GM19193 (cell line): ENCODE data around the gene ALOX12B.

Experiments used
- POLR2A ChIP-seq: IDR thresholded peaks from 4 replicates; pipeline ENCODE4 v1.6.1; 2011; ENCODE audit not compliant: insufficient read depth, insufficient read length; ENCODE audit errors: extremely low read depth

ALOX12B gene

DNA sequence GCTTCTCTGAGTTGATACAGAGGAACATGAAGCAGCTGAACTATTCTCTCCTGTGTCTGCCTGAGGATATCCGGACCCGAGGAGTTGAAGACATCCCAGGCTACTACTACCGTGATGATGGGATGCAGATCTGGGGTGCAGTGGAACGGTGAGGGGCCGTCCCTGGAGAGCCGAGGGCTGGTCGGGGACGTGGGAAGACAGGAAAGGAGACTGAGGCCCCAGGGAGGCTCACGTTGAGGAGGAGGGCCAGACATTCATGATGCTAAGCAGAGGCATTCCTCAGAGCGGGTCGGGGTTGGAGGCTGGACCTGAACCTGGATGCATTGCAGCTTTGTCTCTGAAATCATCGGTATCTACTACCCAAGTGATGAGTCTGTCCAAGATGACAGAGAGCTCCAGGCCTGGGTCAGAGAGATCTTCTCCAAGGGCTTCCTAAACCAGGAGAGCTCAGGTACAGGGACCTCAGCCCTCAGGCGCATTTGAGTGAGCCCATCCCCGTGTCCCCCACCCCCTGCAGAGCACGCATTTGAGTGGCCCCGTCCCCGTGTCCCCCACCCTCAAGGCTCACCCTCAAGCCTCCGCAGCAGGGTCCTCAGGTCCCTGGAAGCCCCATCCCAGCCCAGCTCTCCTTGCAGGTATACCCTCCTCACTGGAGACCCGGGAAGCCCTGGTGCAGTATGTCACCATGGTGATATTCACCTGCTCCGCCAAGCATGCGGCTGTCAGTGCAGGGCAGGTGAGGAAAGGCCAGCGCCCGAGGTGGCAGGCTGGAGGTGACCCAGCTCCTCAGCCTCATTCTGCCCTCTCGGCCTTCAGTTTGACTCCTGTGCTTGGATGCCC lies 40.4 kb downstream of the ALOX12B start:
- TF ChIP-seq POLR2A, result no peak

DNA sequence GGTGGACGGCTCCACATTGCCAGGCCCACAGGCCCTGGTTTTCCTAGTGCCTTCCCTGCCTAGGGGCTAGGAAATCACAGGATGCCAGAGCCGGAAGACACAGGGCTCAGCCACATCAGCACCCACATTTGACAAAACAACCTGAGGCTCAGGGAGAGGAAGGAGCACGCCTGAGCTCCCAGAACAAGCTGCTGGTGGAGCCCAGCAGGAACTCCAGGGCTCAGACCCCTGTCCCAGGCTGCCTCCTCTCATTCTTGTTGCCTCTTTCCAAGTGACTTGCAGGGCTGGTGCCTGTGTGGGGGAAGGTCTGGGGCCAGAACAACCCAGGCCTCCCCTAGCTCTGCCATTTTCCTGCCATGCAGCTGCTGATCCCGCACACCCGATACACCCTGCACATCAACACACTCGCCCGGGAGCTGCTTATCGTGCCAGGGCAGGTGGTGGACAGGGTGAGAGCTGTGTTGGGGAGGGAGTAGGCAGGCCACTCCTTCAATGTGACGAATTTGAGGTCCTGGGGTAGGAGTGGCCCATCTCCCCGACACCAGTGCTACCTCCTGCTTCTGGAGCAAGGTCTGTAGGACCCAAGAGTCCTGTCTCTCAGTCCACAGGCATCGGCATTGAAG lies 41.1 kb downstream of the ALOX12B start:
- no peak for TF ChIP-seq POLR2A

DNA sequence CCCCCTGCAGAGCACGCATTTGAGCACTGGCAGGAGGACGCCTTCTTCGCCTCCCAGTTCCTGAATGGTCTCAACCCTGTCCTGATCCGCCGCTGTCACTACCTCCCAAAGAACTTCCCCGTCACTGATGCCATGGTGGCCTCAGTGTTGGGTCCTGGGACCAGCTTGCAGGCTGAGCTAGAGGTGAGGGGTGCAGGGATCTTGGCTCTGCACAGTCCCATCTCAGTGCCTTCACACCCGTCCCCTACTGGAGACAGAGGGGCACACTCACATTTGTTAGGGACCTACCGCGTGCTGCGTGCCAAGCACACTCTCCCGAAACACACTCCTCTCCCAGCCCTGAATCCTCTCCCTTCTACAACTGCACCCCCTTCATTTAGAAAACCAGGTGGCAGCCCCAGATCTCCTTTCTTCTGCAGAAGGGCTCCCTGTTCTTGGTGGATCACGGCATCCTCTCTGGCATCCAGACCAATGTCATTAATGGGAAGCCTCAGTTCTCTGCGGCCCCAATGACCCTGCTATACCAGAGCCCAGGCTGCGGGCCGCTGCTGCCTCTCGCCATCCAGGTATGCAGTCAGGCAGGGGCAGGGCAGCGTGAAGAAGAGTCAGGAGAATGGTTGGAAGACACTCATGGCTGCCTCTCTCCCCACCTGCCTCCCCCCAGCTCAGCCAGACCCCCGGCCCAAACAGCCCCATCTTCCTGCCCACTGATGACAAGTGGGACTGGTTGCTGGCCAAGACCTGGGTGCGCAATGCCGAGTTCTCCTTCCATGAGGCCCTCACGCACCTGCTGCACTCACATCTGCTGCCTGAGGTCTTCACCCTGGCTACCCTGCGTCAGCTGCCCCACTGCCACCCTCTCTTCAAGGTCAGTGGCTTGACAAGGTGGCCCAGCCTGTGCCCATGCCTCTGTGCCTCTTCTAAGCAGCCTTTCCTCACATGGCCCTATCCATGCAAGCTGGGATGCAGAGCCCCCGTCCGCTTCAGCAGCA lies 42.4 kb downstream of the ALOX12B start:
- no peak for TF ChIP-seq POLR2A

DNA sequence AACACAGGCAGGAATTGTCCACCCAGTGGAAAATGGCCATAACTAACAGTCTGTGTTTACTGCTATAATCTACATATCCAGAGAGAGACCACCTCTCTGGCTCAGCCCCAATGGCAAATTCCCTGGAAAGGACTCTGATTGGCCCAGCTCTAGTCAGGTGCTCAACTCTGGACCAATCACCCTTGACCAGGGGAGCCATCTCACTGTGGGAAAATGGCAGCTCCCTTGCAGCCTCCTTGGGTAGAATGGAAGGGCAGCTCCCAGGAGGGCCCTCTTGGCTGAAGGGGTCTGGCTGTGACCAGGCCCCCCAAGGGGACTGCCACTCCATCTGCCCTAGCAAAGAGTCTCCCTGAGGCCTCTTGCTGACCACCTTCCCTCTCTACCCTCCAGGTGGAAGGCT lies 45.5 kb downstream of the ALOX12B start:
- TF ChIP-seq POLR2A, result no peak

DNA sequence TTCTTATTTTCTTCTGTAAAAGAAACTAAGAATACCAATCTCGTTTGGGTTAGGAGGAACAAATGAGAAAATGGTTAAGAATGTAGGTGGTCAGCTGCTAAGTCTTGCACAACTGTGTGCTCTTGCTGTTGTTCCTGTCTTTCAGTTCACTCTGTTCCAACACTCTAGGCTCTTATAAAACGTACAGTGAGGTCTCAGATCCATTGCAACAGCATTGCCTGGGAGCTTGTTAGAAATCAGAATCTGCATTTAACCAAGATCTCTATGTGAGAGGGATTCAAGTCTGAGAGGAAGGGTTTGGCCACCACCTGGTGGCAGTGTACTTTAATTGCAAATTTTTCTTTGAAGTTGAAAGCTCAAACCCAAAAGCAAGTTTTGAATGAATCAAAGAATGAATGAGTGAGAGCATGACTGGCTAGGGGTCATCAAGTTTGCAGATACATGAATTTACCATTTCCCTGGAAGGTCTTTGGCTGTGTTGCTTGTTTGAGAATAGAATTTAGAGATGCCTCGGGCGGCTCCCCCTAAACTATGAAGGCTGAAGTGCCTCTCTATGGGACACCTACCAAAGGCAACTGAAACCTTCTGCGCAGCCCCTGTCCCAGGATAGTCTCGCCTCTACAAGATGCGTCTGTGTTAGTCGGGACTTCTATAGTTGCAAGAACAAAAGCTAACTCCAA lies 46.1 kb downstream of the ALOX12B start:
- no peak for TF ChIP-seq POLR2A

DNA sequence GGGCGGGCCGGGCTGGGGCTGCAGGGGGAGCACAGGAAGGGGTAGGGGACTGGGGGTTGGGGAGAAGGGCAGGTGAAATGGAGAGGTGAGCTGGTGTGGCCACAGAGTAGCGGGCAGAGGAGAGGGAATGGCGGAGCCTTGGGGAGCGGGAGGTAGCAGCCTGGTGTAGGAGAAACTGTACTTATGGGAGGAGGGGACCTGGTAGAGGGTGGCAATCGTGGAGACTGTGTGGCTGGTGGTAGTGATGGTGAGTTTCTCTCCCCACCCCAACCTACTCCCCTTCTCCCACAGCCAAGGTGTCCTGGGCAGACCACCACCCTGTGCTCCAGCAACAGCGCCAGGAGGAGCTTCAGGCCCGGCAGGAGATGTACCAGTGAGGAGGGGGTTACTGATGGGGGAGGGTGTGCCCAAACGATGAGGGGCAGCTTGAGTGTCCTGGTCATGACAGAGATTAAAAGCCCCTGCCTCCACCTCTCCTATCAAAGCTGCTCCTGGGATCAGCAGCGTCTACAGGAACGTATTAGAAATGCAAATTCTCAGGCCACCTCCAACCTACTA lies 47.8 kb downstream of the ALOX12B start:
- TF ChIP-seq POLR2A, result no peak

DNA sequence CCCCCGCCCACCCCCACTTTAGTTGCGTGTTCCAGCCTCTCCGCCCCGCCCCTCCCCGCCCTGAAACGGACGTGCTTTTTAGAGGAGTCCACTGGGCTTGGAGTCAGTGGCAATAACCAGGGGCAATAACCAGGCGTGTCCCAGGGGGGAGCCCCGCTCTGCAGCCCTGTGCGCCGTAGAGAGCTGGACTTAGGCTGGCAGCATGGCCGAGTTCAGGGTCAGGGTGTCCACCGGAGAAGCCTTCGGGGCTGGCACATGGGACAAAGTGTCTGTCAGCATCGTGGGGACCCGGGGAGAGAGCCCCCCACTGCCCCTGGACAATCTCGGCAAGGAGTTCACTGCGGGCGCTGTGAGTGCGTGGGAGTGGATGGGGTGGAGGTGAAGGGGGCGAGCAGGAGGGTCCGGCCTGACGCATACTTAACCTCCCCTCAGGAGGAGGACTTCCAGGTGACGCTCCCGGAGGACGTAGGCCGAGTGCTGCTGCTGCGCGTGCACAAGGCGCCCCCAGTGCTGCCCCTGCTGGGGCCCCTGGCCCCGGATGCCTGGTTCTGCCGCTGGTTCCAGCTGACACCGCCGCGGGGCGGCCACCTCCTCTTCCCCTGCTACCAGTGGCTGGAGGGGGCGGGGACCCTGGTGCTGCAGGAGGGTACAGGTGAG lies 48.4 kb downstream of the ALOX12B start, which contains the start of gene ALOX15B:
TSS of gene ALOX15B (plus strand) at position 106 of the 657 bp plus-strand sequence. CDS start at position 203, 97 bp downstream.
- TF ChIP-seq POLR2A, result no peak

DNA sequence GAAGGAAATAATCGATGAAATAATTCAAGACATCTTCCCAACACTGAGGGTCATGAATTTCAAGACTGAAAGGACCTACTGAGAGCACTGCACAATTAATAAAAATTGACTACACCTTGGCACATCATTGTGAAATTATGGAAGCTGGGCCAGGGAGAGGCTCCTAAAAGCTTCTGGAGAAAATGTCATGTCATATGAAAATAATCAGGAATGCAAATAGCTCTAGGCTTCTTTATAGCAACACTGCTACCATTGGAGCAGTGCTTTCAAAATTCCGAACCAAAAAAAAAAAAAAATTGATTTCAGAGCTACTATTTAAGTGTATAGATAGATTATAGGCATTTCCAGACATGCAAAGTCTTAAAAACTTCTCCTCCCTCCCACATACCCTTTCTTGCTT lies 55.1 kb downstream of the ALOX12B start:
- TF ChIP-seq POLR2A, result no peak

DNA sequence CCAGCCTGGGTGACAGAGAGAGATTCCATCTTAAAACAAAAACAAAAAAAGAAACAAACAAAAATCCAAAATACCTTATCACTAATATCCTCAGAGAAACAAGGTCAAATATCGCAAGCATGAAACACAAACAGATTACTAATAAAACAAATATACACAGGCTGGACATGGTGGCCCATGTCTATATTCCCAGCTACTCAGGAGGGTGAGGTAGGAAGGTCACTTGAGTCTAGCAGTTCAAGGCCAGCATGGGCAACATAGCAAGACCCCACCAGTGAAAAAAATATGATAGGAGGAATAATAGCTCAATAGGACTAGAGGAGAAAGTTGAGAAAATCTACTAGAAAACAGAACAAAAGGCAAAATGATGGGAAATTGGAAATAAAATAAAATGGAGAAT lies 55.6 kb downstream of the ALOX12B start:
- TF ChIP-seq POLR2A, result no peak

DNA sequence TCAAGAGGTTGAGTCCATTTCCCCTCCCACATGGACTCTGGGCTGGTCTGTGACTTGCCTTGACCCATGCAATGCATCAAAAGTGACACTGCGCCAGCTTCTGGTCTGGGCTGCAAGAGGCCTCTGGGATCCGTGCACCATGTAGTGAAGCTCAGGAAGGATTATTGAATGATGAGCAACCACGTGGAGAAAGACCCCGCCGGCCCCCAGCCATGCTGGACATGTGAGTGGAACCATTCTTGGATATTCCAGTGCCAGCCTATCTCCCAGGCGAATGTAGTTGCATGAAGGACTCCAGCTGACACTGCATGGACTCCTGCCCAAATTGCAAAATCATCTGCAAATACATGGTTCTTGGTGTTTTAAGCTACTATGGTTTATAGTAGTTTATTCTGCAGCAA lies 56.3 kb downstream of the ALOX12B start:
- no peak for TF ChIP-seq POLR2A

DNA sequence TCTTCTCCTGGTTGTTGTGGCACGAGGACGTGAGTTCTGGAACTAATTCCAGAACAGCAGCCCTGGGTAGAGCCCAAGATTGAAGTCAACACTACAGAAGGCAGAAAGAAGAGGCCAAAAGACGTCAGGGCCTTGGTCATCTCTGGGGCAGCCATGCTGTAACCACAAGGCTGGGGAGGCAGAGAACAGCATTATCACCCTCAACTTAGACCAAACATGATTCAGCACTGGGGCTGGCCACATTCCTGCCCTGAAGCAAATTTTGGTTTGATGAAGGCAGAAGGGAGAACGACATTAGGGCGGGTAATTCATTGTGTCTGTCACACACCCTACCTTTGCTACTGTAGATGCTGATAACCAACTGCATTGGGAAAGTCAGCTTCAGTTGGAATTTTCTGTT lies 58.4 kb downstream of the ALOX12B start:
- no peak for TF ChIP-seq POLR2A

DNA sequence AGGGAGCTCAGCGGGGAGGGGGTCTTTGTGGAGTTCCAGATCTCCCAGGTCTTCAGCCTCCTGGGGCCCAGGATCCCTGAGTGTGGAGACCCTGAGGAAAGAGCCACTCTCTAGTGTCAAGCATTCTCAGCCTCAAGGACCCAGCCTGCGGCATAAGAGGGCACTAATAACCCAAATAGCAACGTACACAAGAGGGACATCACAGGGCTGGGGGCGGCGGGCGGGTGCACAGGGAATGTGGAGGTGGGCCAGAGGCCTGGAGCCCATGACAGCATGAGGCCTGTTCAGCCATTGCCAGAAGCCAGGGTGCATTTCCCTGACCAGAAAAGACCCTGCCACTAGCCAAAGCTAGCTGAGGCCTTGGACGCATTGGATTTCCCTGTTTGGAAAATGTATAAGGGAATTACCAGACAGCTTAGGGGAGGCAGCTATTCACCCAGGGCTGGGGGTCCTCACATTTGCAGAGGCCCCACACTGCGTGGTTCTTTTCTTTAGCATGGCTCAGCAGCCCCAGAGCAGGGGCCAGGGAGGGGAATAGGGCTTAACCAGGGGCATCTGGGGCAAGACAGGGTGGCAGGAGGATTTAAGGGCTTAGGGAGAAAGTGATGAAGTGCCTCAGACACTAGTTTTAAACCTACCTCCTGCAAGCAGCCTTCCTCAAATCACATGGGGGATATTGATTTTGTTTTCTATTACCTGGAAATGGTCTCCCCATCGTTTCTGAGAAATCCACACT lies 62.2 kb downstream of the ALOX12B start:
- TF ChIP-seq POLR2A, result no peak
